LNCaP clone FGC (cell line): ENCODE data around the gene DRICH1.

ENCODE experiments used
- DNase-seq: peaks from one replicate; pipeline ENCODE4 v3.0.0-alpha.2; 2011; ENCODE audit warnings: low read depth
- H3K4me3 ChIP-seq: 2 replicates; pipeline ENCODE4 v1.5.1; 2011; ENCODE audit warnings: mild to moderate bottlenecking, low read depth, low read length, control low read depth
- CTCF ChIP-seq: IDR thresholded peaks from 2 replicates; pipeline ENCODE4 v1.5.1; 2012; ENCODE audit warnings: mild to moderate bottlenecking; ENCODE audit not compliant: control insufficient read depth, insufficient read depth; ENCODE audit errors: extremely low read depth

Gene DRICH1

GRCh38 chr22:23580576-23581259, 51.4 kb downstream of the DRICH1 start:
- DNase-seq = no peak
- no peak overlapping the region for H3K4me3 ChIP-seq
- no peak for TF ChIP-seq CTCF

- DNase-seq = no peak
- no peak for TF ChIP-seq CTCF
- H3K4me3 ChIP-seq = no peak within 1 kb of the TSS
Measured at GRCh38 chr22:23579870-23580575, 52.1 kb downstream of the DRICH1 start, which contains the start of gene IGLL1. IGLL1 (minus strand) TSS chr22:23580290; CDS start chr22:23580190, 100 bp downstream.

GRCh38 chr22:23579280-23579679, 52.8 kb downstream of the DRICH1 start:
- no peak overlapping the region for H3K4me3 ChIP-seq
- no peak for TF ChIP-seq CTCF
- no peak for DNase-seq

GRCh38 chr22:23578306-23578705, 53.8 kb downstream of the DRICH1 start:
- TF ChIP-seq CTCF = no peak
- no peak for DNase-seq
- no peak overlapping the region for H3K4me3 ChIP-seq

GRCh38 chr22:23576681-23577080, 55.4 kb downstream of the DRICH1 start:
- TF ChIP-seq CTCF = no peak
- H3K4me3 ChIP-seq = no peak overlapping the region
- DNase-seq = no peak

GRCh38 chr22:23575601-23576000, 56.5 kb downstream of the DRICH1 start:
- no peak for DNase-seq
- no peak for TF ChIP-seq CTCF
- no peak overlapping the region for H3K4me3 ChIP-seq
